PC-3 (cell line): ENCODE results near the gene FAM186B. TPM values are rescaled to one million over a fixed set of nuclear protein-coding genes. Genes with fewer than 3 reads are reported as not detected.

Experiments used
- ATAC-seq: fragments of 200-7000 bp; cut with Tn5 transposase; 2 replicates; pipeline ENCODE4 v1.9.1; 2020; ENCODE audit warnings: mild to moderate bottlenecking, moderate library complexity
- BruUV-seq: library from RNA; stranded (reverse); fragments of 400-500 nt; replicated peaks from 2 replicates; lab custom pipeline; 2021; lab: Mats Ljungman, UMichigan
- CTCF ChIA-PET: fragments of 300-600 bp; sonication (Branson Sonifier 250); formaldehyde crosslinking; loops from one replicate; lab custom pipeline; 2022; ENCODE audit warnings: antibody characterized with exemption; lab: Charles Lee
- POLR2A ChIA-PET: fragments of 300-600 bp; sonication (Branson Sonifier 250); formaldehyde crosslinking; loops from one replicate; lab custom pipeline; 2022; ENCODE audit warnings: antibody characterized with exemption; ENCODE audit not compliant: unreplicated experiment; lab: Charles Lee
- DNase-seq: peaks from one replicate; pipeline ENCODE4 v3.0.0-alpha.2; 2015
- H2AFZ ChIP-seq: fragments of 300-600 bp; sonication (generic); 2 replicates; pipeline ENCODE4 v1.6.0; 2016; ENCODE audit warnings: antibody characterized with exemption, low read length
- H3F3A ChIP-seq: fragments of 300-600 bp; sonication (generic); one replicate; pipeline ENCODE4 v1.6.0; 2017; ENCODE audit warnings: antibody characterized with exemption, low read length, control low read depth, mild to moderate bottlenecking; ENCODE audit not compliant: unreplicated experiment
- H3K27ac ChIP-seq: fragments of 300-600 bp; sonication (generic); 2 replicates; pipeline ENCODE4 v1.5.1; 2016; ENCODE audit warnings: mild to moderate bottlenecking, low read length
- H3K27me3 ChIP-seq: fragments of 300-600 bp; sonication (generic); 2 replicates; pipeline ENCODE4 v1.6.1; 2016; ENCODE audit warnings: low read length, mixed read lengths
- H3K36me3 ChIP-seq: fragments of 300-600 bp; sonication (generic); 2 replicates; pipeline ENCODE4 v1.6.1; 2016; ENCODE audit warnings: low read depth, mixed run types, low read length, mixed read lengths
- H3K4me1 ChIP-seq: fragments of 300-600 bp; sonication (generic); 2 replicates; pipeline ENCODE4 v1.5.1; 2016; ENCODE audit warnings: low read length; ENCODE audit not compliant: insufficient read depth
- H3K4me2 ChIP-seq: fragments of 300-600 bp; sonication (generic); 2 replicates; pipeline ENCODE4 v1.6.0; 2016; ENCODE audit warnings: low read length
- H3K4me3 ChIP-seq: fragments of 300-600 bp; sonication (generic); 2 replicates; pipeline ENCODE4 v1.5.1; 2016; ENCODE audit warnings: mild to moderate bottlenecking, low read length, mixed read lengths
- H3K79me2 ChIP-seq: fragments of 300-600 bp; sonication (generic); 2 replicates; pipeline ENCODE4 v1.6.1; 2017; ENCODE audit warnings: low read length, mixed read lengths
- H3K9ac ChIP-seq: fragments of 300-600 bp; sonication (generic); 2 replicates; pipeline ENCODE4 v1.6.0; 2016; ENCODE audit warnings: mild to moderate bottlenecking, low read length
- H3K9me2 ChIP-seq: fragments of 300-600 bp; sonication (generic); replicated peaks from 2 replicates; pipeline ENCODE4 v1.6.1; 2016; ENCODE audit warnings: mixed run types, low read length, mixed read lengths
- H3K9me3 ChIP-seq: fragments of 300-600 bp; sonication (generic); 2 replicates; pipeline ENCODE4 v1.6.1; 2016; ENCODE audit warnings: low read length, mixed read lengths
- H4K20me1 ChIP-seq: fragments of 300-600 bp; sonication (generic); 2 replicates; pipeline ENCODE4 v1.6.1; 2016; ENCODE audit warnings: low read length, mixed read lengths
- CTCF ChIP-seq: fragments of 300-600 bp; sonication (generic); conservative IDR thresholded peaks from 2 replicates; pipeline ENCODE4 v1.5.1; 2017; ENCODE audit warnings: antibody characterized with exemption, low read depth, mild to moderate bottlenecking, low read length
- EZH2 ChIP-seq: fragments of 300-600 bp; sonication (generic); IDR thresholded peaks from one replicate; pipeline ENCODE4 v1.6.1; 2017; ENCODE audit warnings: antibody characterized with exemption, mild to moderate bottlenecking, low read length; ENCODE audit not compliant: unreplicated experiment
- EZH2phosphoT487 ChIP-seq: fragments of 300-600 bp; sonication (generic); IDR thresholded peaks from 2 replicates; pipeline ENCODE4 v1.6.1; 2018; ENCODE audit warnings: mild to moderate bottlenecking, antibody characterized with exemption, low read length, borderline replicate concordance
- intact Hi-C: fragments of 100-400 bp; cut with micrococcal nuclease; formaldehyde crosslinking; loops from 2 replicates; pipeline ENCODE4 v1.9.0; 2023
- total RNA-seq: library from RNA; depleted of rRNA; stranded (reverse); fragments of >200 nt; gene quantifications from 2 replicates; pipeline ENCODE4 v1.2.3, GENCODE V29; 2014

Gene FAM186B
- total RNA-seq, 1 experiment from 2014 or later: 0.80 TPM

GRCh38 chr12:49556391-49557186, 48.9 kb downstream of the FAM186B start:
- H3K79me2 ChIP-seq: no peaks in the 10 kb centered on the region
- no peak for ATAC-seq
- ChIA-PET POLR2A (interaction anchor here (0.5 kb wide), 1 partner anchor 45 kb away, joined by 3 read pairs; no protein-coding TSS in a partner anchor), CTCF (interaction anchor here (0.6 kb wide), 2 partner anchors 24 to 198 kb away, joined by 3 read pairs; no protein-coding TSS in a partner anchor)
- no peaks in the 10 kb centered on the region for H3K27me3 ChIP-seq
- no peaks in the 10 kb centered on the region for H3K9me3 ChIP-seq
- H3K9me2 ChIP-seq: no peaks in the 10 kb centered on the region
- no peak overlapping the region for H3K27ac ChIP-seq
- no peak overlapping the region for H3K4me3 ChIP-seq
- no peak for TF ChIP-seq CTCF
- no peak for TF ChIP-seq EZH2phosphoT487
- no peak for TF ChIP-seq EZH2
- H3K36me3 ChIP-seq: peaks cover 6% of the 10 kb centered on the region
- H3K4me2 ChIP-seq: no peak overlapping the region
- H3F3A ChIP-seq: no peaks in the 10 kb centered on the region
- H3K9ac ChIP-seq: no peak overlapping the region
- no peak overlapping the region for H2AFZ ChIP-seq
- BruUV-seq: TSS peak; percentile 11
- H3K4me1 ChIP-seq: no peaks in the 10 kb centered on the region
- intact Hi-C loops: no loop called here
- DNase-seq: no peak
- H4K20me1 ChIP-seq: no peaks in the 10 kb centered on the region

- Histone ChIP-seq H2AFZ (no peak overlapping the region), H3F3A (no peaks in the 10 kb centered on the region), H4K20me1 (no peaks in the 10 kb centered on the region), H3K79me2 (no peaks in the 10 kb centered on the region), H3K36me3 (peaks cover 6% of the 10 kb centered on the region), H3K27me3 (no peaks in the 10 kb centered on the region), H3K4me3 (no peak overlapping the region), H3K4me1 (no peaks in the 10 kb centered on the region), H3K9me3 (no peaks in the 10 kb centered on the region), H3K4me2 (no peak overlapping the region), H3K9ac (no peak overlapping the region), H3K27ac (no peak overlapping the region), H3K9me2 (no peaks in the 10 kb centered on the region)
- DNase-seq (no peak), ATAC-seq (no peak)
- POLR2A ChIA-PET: interaction anchor here (0.5 kb wide), 1 partner anchor 44 kb away, joined by 3 read pairs; no protein-coding TSS in a partner anchor
- TF ChIP-seq CTCF: no peak
- no peak for TF ChIP-seq EZH2phosphoT487
- TF ChIP-seq EZH2: no peak
- BruUV-seq: no TSS peak
- CTCF ChIA-PET: interaction anchor here (0.6 kb wide), 1 partner anchor 197 kb away, joined by 3 read pairs; no protein-coding TSS in a partner anchor
- intact Hi-C loops: no loop called here
Measured at GRCh38 chr12:49555631-49556390, 49.6 kb downstream of the FAM186B start.
